Mucosa of stomach (tissue), 1 donor: ENCODE measurements around the gene RHOT2.
"Not testable (repeated sequence)": the region's sequence is repeated elsewhere in the genome, so short reads cannot be mapped to it uniquely, and the experiment has no call there.

Source experiments
- H3K27me3 ChIP-seq: one replicate; pipeline ENCODE4 v1.7.0; 2013; ENCODE audit warnings: mild to moderate bottlenecking, low read length; ENCODE audit not compliant: control insufficient read depth, insufficient read depth
- H3K36me3 ChIP-seq: one replicate; pipeline ENCODE4 v1.7.0; 2013; ENCODE audit warnings: low read length; ENCODE audit not compliant: control insufficient read depth, insufficient read depth
- H3K4me1 ChIP-seq: one replicate; pipeline ENCODE4 v1.7.0; 2013; ENCODE audit warnings: mild to moderate bottlenecking, low read length; ENCODE audit not compliant: control insufficient read depth, insufficient read depth
- H3K4me3 ChIP-seq: one replicate; pipeline ENCODE4 v1.7.0; 2013; ENCODE audit warnings: low read length
- H3K9ac ChIP-seq: one replicate; pipeline ENCODE4 v1.7.0; 2013; ENCODE audit warnings: mild to moderate bottlenecking, low read length, moderate library complexity
- H3K9me3 ChIP-seq: one replicate; pipeline ENCODE4 v1.7.0; 2013; ENCODE audit warnings: mild to moderate bottlenecking, low read length, moderate library complexity; ENCODE audit not compliant: control insufficient read depth
- donor health status: Pancreatic carcinoma.

The RHOT2 gene

DNA sequence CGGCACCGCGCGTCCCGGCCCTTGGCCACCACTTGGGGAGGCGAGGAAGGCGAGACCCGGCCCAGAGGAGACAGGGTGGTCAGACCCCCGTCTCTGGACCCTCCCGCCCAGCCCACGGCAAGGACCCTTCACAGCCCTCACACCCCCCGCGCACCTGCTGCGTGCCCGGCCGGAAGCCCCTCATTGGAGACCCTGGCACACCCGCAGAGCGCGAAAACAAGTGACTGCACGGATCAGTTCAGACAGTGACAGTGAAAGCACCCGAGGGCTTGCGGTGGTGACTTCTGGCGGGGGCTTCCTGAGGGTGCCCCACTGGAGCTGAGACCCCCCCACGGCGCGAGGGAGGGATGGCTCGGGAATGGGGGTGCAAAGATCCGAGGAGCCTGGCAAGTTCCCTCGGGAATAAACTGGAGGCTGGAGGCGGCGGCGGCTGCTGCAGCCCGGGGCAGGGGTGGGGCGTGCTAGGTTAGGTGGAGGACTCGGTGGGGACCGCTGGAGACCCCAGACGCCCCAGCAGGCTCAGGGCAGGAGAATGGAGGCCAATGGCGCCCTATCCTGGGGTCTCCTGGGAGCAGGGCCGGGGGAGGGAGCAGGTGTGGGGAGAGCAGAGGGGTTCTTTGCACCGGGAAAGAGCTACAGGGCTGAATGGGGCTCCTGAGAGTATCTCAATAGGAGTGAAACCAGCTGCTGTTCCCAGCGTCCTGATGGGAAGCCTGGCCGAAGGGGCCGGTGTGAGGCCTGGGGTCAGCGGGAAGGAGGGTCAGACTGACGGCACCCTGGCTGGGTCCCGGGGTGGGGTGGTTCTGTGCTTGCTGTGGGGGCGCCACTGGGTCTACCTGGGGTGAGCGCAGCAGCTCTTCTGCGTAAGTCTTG is 38.5 kb downstream of the RHOT2 start:
- Histone ChIP-seq H3K4me3 (no peak overlapping the region), H3K27me3 (peaks cover 89% of the 10 kb centered on the region), H3K9me3 (no peaks in the 10 kb centered on the region), H3K4me1 (peaks cover 4% of the 10 kb centered on the region), H3K36me3 (no peaks in the 10 kb centered on the region), H3K9ac (no peak overlapping the region)

DNA sequence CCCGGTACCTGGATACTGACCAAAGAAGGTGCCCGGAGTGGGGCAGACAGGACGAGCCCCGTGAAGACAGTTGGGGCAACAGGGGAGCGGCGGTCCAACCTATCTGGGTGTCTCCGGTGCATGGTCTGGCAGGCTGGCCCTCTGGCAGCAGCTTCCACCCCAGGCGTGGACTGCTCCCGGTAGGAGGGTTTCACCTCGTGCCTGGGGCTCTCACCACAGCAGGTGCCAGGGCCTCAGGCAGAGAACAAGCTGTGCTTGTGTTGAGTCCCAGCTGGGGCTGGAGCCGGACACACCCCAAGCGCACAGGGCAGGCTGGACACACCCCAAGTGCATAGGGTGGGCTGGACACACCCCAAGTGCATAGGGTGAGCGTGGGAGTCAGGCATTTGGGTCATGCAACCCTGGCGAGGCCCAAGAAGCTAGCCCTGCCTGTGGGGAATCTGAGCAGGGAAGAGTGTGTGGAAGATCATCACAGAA is 39.2 kb downstream of the RHOT2 start:
- Histone ChIP-seq H3K9me3 (no peaks in the 10 kb centered on the region), H3K4me1 (peaks cover 4% of the 10 kb centered on the region), H3K4me3 (no peak overlapping the region), H3K36me3 (no peaks in the 10 kb centered on the region), H3K27me3 (peaks cover 84% of the 10 kb centered on the region), H3K9ac (no peak overlapping the region)

DNA sequence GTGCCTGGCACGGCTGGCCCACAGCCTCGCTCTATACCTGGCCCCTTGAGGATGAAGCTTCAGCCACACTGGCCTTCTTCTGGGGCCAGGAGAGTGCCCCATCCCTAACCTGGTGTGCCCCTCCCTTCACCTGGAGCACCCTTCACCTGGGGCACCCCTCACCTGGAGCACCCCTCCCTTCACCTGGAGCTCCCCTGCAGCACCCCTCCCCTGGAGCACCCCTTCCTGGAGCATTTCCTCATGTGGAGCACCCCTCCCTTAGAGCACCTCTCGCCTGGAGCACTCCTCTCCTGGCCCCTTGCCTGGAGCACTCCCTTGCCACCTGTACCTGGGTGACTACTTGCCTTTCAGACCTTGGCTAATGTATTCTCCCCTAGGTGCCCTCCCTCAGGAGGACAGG is 40.1 kb downstream of the RHOT2 start:
- Histone ChIP-seq H3K36me3 (no peaks in the 10 kb centered on the region), H3K4me3 (no peak overlapping the region), H3K27me3 (peaks cover 75% of the 10 kb centered on the region), H3K9me3 (no peaks in the 10 kb centered on the region), H3K9ac (no peak overlapping the region), H3K4me1 (peaks cover 4% of the 10 kb centered on the region)

DNA sequence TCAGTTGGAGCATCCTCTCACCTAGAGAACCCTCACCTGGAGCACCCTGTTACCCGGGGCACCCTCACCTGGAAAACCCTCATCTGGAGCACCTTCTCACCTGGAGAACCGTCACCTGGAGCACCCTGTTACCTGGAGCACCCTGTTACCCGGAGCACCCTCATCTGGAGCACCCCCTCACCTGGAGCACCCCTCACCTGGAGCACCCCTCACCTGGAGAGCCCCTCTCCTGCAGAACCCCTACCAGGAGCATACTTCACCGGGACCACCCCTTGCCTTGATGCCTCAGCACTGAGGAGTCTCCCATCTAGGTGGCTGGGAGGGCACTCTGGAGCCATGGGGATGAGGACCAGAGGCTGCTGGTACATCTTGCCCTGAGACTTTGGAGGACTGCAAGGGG is 41.0 kb downstream of the RHOT2 start:
- no peak overlapping the region for H3K4me3 ChIP-seq
- peaks cover 4% of the 10 kb centered on the region for H3K4me1 ChIP-seq
- H3K9ac ChIP-seq, result no peak overlapping the region
- H3K9me3 ChIP-seq, result no peaks in the 10 kb centered on the region
- no peaks in the 10 kb centered on the region for H3K36me3 ChIP-seq
- peaks cover 70% of the 10 kb centered on the region for H3K27me3 ChIP-seq

DNA sequence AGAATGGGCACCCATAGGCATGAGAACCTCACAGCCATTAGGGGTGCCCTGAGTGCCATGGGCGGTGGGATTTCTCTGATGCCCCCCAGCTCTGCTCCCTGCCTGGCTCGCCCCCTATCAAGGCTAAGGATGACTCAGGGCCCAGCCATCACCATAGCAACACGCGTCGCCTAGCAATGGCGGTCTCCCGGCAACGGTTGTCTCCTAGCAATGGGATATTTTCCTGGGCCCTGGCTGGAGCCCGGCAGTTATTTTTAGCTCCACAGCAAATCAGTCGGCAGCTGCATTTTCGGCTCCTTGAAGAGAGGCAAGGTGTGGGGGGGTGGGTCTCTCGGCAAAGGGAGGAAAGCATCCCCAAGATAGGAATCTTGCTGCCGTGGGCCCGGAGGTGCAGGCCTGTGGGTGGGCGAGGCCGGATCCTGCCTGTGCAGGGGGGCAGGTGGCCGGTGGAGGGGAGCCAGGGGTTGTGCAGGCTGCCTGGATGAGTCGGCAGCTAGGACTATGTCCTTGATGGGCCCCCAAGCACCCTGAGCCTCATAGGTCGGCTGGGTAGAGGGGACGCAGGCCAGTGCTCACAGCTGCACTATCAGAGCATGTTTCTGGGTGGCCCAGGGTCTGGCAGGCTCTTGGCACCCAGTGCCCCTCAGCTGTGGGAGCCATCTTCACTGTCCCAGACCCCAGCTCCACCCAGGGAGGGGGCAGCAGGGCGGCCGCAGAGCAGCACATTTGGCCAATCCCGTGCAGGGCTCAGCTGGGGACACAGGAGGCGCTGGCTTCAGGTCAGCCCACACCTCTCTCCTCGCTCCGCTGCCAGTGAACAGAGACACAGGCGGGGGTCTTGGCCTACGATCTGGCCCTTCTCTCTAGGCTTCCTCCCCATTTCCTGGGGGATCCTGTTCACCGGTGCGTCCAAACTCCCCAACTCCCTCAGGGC is 41.9 kb downstream of the RHOT2 start:
- no peaks in the 10 kb centered on the region for H3K36me3 ChIP-seq
- H3K4me3 ChIP-seq, result no peak overlapping the region
- H3K27me3 ChIP-seq, result peaks cover 67% of the 10 kb centered on the region
- no peaks in the 10 kb centered on the region for H3K9me3 ChIP-seq
- peaks cover 8% of the 10 kb centered on the region for H3K4me1 ChIP-seq
- no peak overlapping the region for H3K9ac ChIP-seq

DNA sequence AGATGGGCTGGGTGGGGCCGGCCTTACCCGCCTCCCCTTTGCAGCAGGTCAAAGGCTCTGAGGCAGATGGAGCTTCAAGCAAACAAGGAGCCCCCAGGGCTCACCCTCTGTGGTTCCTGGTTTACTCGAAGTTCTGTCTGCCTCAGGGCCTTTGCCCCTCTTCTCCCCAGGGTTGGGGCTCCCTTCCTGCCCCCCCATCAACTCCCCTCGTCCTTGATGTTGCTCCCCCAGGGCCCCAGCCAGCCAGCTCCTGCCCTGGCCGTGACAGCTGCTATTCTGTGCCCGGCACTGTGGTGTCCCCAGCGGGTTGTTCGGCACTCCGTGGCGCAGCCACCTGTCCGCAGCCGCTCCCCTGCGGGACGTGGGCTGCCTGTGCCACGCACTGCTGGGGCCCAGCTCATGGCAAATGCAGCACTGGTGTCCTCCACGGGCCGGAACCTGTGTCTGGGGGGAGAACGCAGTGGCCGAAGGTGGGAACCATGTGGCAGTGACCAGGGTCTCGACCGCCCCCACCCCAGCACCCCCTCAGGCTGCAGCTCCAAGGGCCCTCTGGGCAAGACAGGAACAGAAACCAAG is 42.7 kb downstream of the RHOT2 start:
- no peaks in the 10 kb centered on the region for H3K9me3 ChIP-seq
- peaks cover 65% of the 10 kb centered on the region for H3K27me3 ChIP-seq
- no peak overlapping the region for H3K9ac ChIP-seq

DNA sequence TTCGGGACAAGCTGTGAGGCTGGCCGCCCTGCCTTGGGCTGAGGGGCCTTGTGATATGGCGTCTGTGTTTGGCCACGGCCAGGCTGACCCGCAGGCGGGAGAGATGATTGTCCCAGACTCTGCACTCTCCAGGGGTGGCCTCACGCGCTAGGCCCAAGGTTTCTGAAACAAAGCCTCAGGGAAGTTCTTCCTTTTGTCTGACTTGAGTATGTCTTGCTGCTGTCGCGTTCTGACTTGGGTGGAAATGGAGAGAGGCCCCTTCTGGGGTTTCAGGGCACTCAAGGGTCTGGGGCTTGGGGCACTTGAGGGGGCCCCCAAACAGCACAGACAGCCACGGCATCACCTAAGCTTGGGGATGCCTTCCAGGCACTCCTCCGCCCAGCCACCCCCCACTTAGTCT is 43.2 kb downstream of the RHOT2 start:
- no peaks in the 10 kb centered on the region for H3K36me3 ChIP-seq
- peaks cover 13% of the 10 kb centered on the region for H3K4me1 ChIP-seq
- no peak overlapping the region for H3K4me3 ChIP-seq
- H3K9ac ChIP-seq, result no peak overlapping the region
- H3K9me3 ChIP-seq, result no peaks in the 10 kb centered on the region
- H3K27me3 ChIP-seq, result peaks cover 69% of the 10 kb centered on the region

More for the DNA sequence above, 42.7 kb downstream of the RHOT2 start:
- no peaks in the 10 kb centered on the region for H3K36me3 ChIP-seq
- peaks cover 8% of the 10 kb centered on the region for H3K4me1 ChIP-seq
- no peak overlapping the region for H3K4me3 ChIP-seq

DNA sequence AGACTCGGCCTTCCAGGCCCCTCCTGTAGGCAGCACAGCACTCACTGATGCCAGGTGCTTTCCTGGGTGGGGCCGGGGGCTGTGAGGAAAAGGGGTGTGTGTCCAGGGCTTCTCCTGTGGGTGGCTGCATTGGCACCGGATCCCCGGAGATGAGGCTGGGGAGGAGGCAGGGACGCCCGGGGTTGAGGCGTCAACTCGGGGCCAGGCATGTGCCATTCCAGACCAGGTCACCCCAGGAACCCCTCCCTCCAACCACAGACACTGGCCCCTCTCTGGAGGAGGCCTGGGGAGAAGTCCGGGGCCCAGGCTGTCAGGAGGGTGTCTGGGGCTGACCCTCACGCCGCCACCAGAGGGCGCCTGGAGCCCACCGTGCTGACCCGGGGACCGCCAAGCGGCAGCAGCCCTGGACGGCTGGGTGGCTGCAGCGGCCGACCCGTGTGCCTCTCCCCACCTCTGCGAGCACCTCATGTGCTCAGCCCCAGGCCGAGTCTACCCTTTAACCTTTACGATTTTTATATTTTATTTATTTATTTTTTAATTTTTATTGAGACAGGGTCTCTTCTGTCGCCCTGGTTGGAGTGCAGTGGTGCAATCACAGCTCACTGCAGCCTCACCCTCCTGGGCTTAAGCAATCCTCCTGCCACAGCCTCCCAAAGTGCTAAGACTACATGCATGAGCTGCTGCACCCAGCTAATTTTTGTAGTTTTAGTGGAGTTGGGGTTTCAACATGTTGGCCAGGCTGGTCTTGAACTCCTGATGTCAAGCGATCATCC is 43.8 kb downstream of the RHOT2 start:
- no peak overlapping the region for H3K9ac ChIP-seq
- H3K27me3 ChIP-seq, result peaks cover 69% of the 10 kb centered on the region
- no peak overlapping the region for H3K4me3 ChIP-seq
- H3K36me3 ChIP-seq, result no peaks in the 10 kb centered on the region
- H3K9me3 ChIP-seq, result no peaks in the 10 kb centered on the region
- peaks cover 19% of the 10 kb centered on the region for H3K4me1 ChIP-seq

DNA sequence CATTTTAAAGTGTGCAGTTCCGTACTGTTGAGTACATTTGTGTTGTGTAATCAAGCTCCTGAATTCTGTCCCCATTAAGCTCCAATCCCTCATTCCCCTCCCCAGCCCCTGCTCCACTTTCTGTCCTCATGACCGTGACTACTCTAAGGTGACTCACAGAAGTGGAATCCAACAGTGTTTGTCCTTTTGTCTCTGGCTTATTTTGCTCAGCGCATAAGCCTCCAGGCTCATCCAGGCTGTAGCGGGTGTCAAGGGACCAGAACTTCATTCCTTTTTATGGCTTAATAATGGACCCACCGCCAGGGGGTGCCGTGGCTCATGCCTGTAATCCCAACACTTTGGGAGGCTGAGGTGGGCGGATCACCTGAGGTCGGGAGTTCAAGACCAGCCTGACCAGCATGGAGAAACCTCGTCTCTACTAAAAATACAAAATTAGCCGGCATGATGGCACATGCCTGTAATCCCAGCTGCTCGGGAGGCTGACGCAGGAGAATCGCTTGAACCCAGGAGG is 44.9 kb downstream of the RHOT2 start:
- not testable (repeated sequence) for H3K9me3 ChIP-seq
- peaks cover 63% of the 10 kb centered on the region for H3K27me3 ChIP-seq

DNA sequence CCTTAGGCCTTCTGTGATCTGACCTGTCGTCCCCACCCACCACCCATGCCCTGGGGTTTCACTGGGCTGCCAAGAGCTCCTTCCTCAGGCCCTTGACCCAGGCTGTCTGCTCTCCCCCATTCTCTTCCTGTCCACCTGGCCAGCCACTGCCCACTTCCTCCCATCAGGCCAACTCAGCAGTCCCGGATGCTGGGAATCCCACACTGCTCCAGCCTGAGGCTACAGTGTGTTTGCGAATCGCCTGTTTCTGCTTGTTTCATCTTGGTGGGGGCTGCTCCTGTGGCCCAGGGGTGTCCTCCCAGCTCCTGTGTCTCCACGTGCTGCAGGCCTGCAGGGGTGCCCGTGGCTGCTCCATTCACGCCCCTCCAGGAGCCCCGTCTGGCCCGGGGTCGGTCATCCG is 46.1 kb downstream of the RHOT2 start:
- peaks cover 50% of the 10 kb centered on the region for H3K27me3 ChIP-seq
- H3K9me3 ChIP-seq, result no peaks in the 10 kb centered on the region
- no peaks in the 10 kb centered on the region for H3K36me3 ChIP-seq
- no peak overlapping the region for H3K9ac ChIP-seq
- H3K4me1 ChIP-seq, result peaks cover 24% of the 10 kb centered on the region
- no peak overlapping the region for H3K4me3 ChIP-seq

More for the DNA sequence above, 44.9 kb downstream of the RHOT2 start:
- peaks cover 16% of the 10 kb centered on the region for H3K4me1 ChIP-seq
- H3K36me3 ChIP-seq, H3K4me3 ChIP-seq, H3K9ac ChIP-seq: not testable (repeated sequence)
